BJ (cell line): ENCODE results near the gene LAMA1. TPM values are rescaled to one million over a fixed set of nuclear protein-coding genes. Genes with fewer than 3 reads are reported as not detected.
A peak's percentile ranks its signal among the peaks of the same experiment; 100 is the strongest.

Source experiments
- CTCF ChIA-PET: fragments of 350-600 bp; formaldehyde crosslinking; extraction: SDS; loops from one replicate; lab custom pipeline; 2021; ENCODE audit warnings: antibody characterized with exemption, inconsistent platforms; lab: Yijun Ruan, JAX
- POLR2A ChIA-PET: fragments of 300-600 bp; sonication (Branson Sonifier 250); formaldehyde crosslinking; extraction: SDS; loops from one replicate; lab custom pipeline; 2021; ENCODE audit warnings: antibody characterized with exemption; lab: Charles Lee
- DNase-seq: peaks from one replicate; pipeline ENCODE4 v3.0.0-alpha.2; 2011; ENCODE audit warnings: low read depth
- H3K27me3 ChIP-seq: 2 replicates; pipeline ENCODE4 v1.6.0; 2011; ENCODE audit warnings: low read length; ENCODE audit not compliant: control insufficient read depth, insufficient read depth
- H3K36me3 ChIP-seq: 2 replicates; pipeline ENCODE4 v1.5.1; 2011; ENCODE audit warnings: low read length; ENCODE audit not compliant: control insufficient read depth, insufficient read depth
- H3K4me3 ChIP-seq: 2 replicates; pipeline ENCODE4 v1.5.1; 2011; ENCODE audit warnings: low read depth, mild to moderate bottlenecking, control low read depth, low read length
- CTCF ChIP-seq: IDR thresholded peaks from 2 replicates; pipeline ENCODE4 v1.5.1; 2011; ENCODE audit warnings: low read depth, mild to moderate bottlenecking, control low read depth, inconsistent platforms, low read length, moderate library complexity; ENCODE audit not compliant: insufficient read depth
- polyA plus RNA-seq: library from polyadenylated mRNA; depleted of rRNA; stranded (reverse); fragments of >200 nt; gene quantifications from 2 replicates; pipeline ENCODE4 v1.2.3, GENCODE V29; 2011

The LAMA1 gene
- polyA plus RNA-seq, 1 experiment, result 3.4 TPM

GRCh38 chr18:7047336-7047735 lies 70.3 kb downstream of the LAMA1 start:
- CTCF ChIA-PET, result interaction anchor here (1.7 kb wide), 1 partner anchor 9 kb away, joined by 4 read pairs; no protein-coding TSS in a partner anchor
- no peak overlapping the region for H3K4me3 ChIP-seq
- POLR2A ChIA-PET, result interaction anchor here (0.7 kb wide), 1 partner anchor 10 kb away, joined by 8 read pairs; no protein-coding TSS in a partner anchor
- no peak for TF ChIP-seq CTCF
- no peak for DNase-seq
- no peaks in the 10 kb centered on the region; the same call in 1 of the 2 replicates for H3K27me3 ChIP-seq
- H3K36me3 ChIP-seq, result no peaks in the 10 kb centered on the region

DNA sequence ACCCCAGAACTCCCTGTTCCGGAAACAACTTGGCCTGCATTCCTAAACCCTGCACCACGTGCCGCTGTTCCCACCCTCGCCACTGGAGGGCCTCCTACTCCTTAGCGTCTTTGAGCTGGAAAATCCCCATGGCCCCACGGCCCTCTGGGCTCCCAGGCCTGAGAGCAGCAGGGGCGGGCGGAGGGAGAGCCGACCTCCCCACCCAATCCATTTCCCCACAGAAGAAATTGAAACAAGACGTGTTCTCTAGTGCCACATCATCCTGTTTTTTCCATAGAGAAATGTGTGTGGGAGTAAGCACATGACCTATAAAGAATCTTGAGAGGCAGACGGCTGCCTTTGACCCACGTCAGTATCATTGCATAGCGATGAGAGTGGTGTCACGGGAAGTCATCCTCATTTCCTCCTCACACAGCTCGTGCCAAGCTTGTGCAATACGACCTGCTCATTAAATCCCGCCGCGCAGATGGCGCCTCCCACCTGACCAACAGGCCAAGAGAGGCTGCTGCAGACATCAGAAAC lies 79.2 kb downstream of the LAMA1 start:
- POLR2A ChIA-PET, result interaction anchor here (0.5 kb wide), 1 partner anchor 139 kb away, joined by 3 read pairs; no protein-coding TSS in a partner anchor

DNA sequence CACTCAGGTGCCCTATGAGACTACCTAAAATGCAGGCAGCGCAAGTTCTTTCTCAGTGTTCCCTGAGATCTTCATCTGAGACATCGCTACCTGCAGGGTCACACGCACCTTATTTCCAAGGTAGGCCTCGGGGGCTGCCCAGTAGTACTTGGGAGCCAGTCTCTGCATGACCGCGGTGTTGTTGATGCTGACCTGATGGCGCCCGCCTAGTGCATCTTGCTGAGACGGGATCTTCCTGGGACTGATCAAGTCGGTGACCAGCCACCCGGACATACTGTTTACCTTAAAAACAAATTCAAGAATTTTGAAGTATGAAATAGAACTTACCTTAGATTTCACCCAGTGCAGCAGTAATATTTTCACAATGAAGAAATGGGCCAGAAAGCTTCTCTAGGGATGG lies 80.1 kb downstream of the LAMA1 start:
- no peak for TF ChIP-seq CTCF
- H3K4me3 ChIP-seq, result no peak overlapping the region
- no peaks in the 10 kb centered on the region for H3K27me3 ChIP-seq
- POLR2A ChIA-PET, result interaction anchor here (0.5 kb wide), 1 partner anchor 10 kb away, joined by 8 read pairs; no protein-coding TSS in a partner anchor
- CTCF ChIA-PET, result interaction anchor here (1.0 to 5.0 kb wide), 13 partner anchors 8 to 144 kb away, joined by 3 to 56 read pairs (median 6); no protein-coding TSS in a partner anchor
- H3K36me3 ChIP-seq, result no peaks in the 10 kb centered on the region
- no peak for DNase-seq

More for the DNA sequence above, 79.2 kb downstream of the LAMA1 start:
- DNase-seq, result peak; percentile 99
- CTCF ChIA-PET, result interaction anchor here (0.9 to 5.0 kb wide), 19 partner anchors 9 to 143 kb away, joined by 3 to 56 read pairs (median 4); no protein-coding TSS in a partner anchor
- TF ChIP-seq CTCF, result peak; percentile 88
- Histone ChIP-seq H3K4me3 (peak overlapping the region; percentile 18), H3K27me3 (no peaks in the 10 kb centered on the region), H3K36me3 (no peaks in the 10 kb centered on the region)

- H3K27me3 ChIP-seq, result no peaks in the 10 kb centered on the region
- no peak for TF ChIP-seq CTCF
- CTCF ChIA-PET, result interaction anchor here (1.6 to 5.0 kb wide), 2 partner anchors 140 to 142 kb away, joined by 4 to 56 read pairs; no protein-coding TSS in a partner anchor
- H3K36me3 ChIP-seq, result no peaks in the 10 kb centered on the region
- POLR2A ChIA-PET, result no interaction called here
- DNase-seq, result no peak
- H3K4me3 ChIP-seq, result no peak overlapping the region
Observed at GRCh38 chr18:7035807-7036206, 81.8 kb downstream of the LAMA1 start.

DNA sequence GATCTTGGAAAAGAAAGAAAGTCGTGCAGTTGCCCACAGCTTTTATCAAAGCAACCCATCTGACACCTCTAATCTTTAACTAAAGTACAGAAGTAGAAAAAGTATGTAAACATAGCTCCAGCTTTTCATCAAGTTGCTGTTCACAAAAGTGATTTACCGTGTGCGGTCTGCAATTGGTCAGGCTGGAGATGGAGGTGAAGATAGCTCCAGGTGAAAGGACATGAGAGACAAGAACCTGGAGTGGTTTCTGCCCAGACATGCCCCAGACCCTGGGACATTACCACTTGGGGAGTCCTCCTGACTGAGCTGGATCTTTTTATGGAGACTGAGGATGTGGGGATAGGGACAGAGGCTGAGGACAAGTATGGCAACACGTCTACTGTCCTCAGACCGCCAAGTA lies 82.7 kb downstream of the LAMA1 start:
- no peaks in the 10 kb centered on the region for H3K27me3 ChIP-seq
- ChIA-PET CTCF (interaction anchor here (1.1 to 2.2 kb wide), 5 partner anchors 14 to 142 kb away, joined by 4 to 7 read pairs (median 5); no protein-coding TSS in a partner anchor), POLR2A (no interaction called here)
- DNase-seq, result no peak
- no peaks in the 10 kb centered on the region for H3K36me3 ChIP-seq
- TF ChIP-seq CTCF, result no peak
- no peak overlapping the region for H3K4me3 ChIP-seq
